GM21825 (cell line): ENCODE results near the gene KLHDC9.

Experiments used
- ATAC-seq: cut with Tn5 transposase; IDR thresholded peaks from one replicate; pipeline ENCODE4 v1.9.1; 2021; ENCODE audit warnings: mild to moderate bottlenecking, moderate library complexity; ENCODE audit not compliant: unreplicated experiment

KLHDC9 gene

DNA sequence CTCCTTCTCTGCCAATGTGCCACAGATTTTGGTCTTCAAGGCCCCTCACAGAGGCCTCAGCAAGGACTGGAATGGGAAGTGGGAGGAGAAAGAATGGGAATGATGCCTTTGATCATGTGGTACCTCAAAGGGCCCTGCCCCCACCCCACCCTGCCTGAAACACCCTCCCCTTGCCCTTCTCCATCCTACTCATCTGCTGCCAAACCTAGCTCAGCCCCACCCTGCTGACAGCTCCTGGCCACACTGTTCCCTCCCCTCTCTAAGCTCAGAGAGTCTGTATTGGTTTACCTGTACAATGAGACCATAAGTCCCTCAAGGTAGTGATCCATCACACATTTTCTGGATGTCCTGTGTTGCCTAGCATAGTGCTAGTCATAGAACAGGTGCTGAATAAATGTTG lies 21.8 kb upstream of the KLHDC9 start:
- ATAC-seq = no peak

DNA sequence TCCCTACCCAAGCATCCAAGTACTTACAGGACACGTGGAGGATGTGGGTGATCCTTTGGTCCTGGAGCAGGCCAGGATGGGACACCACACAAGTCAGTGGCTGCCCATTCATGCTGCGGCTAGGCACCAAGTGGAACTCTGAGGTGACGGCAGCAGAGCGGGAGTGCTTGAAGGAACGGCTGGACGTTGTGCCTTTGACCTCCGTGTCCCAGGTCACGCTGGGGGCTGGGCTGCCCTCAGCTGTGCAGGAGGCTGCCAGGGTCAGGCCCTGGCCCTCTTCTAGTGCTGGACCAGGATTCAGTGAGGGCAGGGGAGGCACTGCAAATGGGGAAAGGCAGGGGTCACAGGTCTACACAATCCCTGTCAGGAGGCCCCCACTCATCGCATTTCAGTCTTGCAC lies 20.7 kb upstream of the KLHDC9 start:
- no peak for ATAC-seq

DNA sequence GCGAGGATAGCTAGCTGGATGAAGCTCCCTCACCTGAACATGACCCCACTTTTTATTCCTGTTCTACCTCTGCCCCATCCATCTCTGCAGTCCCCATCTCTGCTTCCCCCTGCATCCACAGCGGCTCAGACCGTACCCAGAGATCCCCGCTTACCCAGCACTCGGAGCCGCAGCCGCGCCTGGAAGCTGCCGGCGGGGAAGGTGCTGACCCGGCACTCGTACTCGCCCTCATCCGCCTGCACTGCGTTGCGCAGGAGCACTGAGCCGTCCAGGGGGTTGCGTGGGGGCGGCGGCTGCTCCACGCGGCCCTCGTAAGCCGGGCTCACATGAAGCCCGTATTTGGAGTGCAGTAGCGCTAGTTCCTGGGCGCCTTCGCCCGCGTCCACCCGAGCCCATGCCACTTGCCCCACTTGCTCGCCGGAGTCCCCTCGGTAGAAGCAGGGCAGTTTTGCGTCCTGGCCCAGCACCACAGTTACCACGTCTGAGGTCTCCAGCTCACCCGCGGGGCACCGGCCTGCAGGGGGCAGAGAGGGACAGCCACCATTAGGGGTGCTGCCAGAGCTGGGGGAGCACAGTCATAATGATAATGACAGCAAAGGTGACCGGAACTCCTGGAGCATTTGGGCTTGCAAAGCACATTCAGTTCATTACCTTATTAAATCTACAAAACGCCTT lies 18.6 kb upstream of the KLHDC9 start:
- no peak for ATAC-seq

DNA sequence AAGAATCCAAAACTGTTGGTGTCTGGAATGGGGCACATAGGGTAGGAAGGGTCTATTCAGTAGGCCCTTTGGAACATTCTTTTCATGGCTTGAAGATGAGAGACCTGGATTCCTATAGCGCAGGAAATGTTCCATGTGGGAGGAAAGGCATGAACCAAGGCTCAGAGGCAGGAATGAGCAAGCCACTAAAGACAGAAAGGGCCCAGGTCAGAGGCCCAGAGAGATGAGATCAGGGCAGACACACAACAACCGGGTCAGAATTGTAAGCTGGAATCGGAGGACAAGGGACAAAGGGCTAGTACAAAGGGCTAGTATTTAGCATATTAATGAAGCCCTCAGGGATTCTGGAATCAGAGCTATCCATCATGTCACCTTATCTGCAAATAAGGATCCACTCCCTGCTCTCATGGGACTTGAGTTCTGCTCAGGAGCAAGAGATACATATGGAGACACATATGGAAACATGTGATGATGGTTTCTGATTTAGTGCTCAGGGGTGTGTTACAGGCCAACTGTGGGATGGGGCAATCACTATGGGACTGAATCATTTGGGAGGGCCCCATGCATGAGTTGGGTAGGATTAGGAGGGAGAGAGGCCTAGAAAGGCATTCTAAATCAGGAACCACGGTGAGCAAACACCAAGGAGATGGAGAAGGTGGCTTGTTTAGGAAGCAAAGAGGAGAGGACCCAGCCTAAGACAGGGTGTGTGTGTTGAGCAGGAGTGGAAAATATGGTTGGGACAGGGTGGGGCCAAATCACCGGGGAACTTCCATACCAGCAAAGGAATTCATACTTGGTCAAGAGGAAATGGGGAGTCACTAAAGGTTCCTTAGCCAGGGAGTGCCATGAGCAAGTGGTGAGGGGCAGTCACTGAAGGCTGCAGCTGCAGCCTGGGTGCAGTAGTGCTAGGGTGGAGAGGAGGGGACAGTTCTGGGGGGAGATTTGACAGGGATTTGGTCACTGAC lies 17.4 kb upstream of the KLHDC9 start:
- ATAC-seq = no peak

DNA sequence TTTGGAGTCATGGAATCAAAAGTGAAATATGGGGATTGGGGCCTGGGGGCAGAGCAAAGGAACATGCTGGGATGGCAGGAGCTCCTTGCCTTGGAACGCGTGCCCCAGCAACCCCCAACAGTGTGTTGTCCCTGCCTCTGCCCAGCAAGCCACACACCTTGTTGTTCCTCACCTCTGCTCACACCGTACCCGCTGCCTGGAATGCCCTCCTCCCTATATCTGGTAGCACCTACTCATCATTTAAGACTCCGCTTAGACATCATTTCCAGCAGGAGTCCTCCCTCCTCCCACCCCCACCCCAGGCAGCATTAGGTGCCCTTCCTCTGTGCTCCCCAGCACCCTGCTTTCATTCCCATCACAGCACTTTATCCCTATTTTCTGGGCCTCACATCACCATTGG lies 16.6 kb upstream of the KLHDC9 start:
- ATAC-seq = no peak

DNA sequence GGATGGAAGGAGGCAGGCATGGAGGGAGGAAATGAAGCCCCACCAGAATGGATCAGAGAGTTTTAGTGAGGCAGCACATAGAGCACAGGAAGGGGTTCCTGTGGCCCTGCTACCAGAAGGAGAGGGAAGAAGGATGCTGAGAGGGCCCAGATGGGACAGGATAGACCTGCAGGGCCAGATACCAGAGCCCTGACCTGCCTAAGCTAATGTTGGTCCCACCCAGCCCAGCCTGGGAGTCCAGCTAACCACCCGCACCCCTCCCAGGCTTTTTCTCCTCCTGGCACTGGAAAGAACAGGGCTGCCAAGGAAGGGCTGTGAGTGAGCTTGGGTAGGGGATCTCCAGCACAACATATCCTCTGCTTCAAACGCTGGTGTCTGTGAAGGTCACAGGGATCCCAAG lies 15.7 kb upstream of the KLHDC9 start:
- ATAC-seq = no peak

DNA sequence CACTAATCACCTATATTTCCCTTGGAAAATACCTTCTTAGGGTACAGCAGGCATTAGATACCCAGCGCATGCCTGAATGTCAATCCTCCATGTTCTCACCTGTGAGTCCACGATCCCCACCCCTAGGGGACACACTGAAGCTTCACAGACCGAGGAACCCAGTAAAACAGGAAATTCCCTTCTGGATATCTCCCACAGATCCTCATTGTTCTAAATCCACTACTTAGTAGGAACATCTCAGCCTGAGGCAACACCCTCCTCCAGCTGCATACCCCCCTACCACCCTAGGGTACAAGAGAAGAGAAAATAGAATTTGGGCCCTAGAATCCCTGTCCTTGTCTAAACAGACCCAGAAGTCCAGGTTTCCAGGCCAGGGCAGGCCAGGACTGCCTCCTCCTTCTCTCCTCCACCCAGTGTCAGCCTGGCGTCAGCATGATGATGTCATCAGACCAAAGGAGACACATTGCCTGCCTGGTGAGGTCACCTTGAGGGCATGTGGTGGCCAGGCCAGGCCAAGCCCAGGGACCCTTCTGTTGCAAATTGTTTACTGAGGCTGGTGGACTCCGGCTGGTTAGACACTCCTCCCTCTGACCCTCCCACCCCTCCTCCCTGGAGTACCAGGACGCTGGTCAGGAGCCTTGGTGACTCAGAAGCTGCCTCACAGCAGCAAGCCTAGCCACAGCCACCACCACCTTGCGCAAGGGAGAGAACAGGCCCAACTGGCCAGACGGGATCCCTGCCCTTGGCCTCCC lies 15.0 kb upstream of the KLHDC9 start:
- ATAC-seq = no peak

DNA sequence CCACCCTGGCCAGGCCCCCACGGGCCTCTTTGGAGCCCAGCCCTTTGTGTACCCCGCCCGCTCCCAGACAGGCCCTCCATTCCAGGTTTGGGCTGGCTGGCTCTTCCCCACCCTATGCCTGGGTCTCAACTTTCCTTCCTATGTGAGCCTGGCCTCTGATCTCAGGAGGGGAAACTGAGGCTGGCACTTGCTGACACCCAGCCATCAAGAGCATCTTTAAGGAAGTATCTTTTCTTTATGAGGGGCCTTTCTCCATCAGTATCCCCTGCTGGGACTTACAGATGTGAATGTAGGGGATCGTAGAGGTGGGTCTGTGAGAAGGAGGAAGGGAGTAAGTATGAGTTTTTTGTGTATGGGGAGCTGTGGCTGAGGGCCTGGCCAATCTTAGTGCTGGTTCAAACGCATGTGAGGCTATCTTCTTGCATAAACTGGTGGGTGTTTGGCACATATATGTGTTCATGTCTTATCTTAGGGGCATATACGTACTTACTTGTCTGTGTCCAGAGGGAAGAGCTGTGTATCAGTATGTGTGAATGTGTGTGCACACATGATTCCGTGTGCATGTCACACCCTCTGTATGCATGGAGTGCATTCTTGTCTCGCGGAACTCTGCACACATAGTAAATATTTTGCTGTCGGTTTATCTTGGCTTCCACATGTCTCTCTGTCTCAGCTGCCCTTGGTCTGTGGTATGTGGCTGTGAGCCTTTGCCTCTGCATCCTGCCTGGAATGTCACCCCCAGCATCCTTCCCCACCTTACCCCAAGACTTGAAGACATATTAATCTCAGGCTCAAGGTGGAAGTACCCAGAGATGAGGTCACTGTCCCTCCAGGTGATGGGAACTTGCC lies 14.2 kb upstream of the KLHDC9 start:
- no peak for ATAC-seq

DNA sequence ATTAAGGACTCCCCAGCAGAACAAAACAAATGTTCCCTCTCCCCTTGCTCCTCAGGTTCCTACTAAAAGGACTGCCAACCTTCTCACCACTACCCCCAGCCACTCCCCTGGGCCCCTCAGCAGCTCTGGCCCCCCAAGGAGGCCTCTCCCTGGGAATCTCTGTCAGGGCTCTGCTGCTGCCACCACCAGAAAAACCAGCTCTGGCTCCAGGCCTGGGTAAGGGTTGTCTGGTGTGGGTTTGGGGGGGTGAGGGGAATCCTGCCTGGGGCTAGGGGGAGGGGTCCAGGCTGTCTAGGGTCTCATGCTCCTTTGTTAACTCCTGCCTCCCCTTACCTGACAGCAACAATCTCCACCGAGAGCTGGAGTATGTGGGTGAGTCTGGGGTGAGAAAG lies 13.6 kb upstream of the KLHDC9 start:
- ATAC-seq = no peak

DNA sequence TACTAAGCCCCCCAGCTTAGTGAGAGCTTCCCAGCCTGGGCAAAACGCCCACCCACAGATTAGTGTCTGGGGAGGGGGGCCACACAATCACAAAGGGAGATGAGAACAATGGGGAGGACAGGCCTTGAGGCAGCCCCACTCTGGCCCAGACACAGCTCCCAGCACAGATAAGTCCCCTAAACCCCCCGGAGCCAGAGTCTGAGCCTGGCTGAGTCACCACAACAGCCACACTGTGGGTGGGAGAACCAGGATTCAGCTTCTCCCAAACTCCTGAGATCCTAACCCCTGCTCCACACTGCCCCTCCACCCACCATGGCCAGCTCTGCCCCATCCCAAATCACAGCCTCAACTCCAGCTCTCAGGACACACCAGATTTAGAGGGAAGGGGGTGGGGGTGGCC lies 13.0 kb upstream of the KLHDC9 start:
- ATAC-seq = no peak

DNA sequence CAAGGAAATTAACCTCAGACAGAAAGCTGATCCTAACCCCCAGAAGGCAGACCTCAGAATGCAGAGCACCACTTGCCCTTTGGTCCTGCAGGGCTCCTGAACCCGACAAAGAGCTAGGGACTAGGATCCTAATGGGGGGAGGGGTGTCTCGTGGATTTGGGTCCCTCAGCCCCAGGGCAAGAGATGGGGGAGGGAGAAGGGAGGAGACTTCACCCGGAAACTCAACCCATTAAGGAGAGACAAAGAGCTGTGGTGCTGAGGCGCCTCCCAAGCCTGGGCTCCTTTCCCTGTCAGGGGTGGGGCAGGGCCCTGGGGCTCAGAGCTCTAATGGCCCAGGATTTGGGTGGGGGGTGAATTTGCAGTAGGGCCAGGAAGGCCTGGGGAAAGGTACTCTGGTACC lies 11.7 kb upstream of the KLHDC9 start:
- no peak for ATAC-seq

DNA sequence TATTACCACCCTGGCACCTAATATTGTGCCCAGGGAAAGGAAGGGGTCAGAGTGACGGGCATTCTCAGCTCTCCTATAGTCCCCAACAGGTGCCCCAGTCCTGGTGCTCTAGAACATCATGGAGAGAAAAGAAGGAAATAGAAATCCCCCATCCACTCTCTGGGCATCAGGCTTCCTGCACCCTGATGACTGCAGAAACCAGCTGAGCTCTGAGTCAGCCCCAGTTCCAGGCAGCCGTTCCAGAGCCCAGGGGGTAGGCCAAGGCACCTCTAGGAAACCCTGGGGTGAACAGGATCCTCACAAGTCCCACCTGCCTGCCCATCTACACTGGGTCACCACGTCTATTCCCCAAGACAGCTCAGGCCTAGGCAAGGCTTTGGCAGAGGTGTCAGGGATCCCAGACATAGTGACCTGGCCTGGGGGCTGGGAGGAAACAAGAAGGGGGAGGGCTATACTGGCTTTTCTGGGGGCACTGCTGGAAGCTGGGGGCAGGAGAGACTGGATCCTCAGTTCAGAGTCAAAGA lies 9.5 kb upstream of the KLHDC9 start:
- no peak for ATAC-seq

DNA sequence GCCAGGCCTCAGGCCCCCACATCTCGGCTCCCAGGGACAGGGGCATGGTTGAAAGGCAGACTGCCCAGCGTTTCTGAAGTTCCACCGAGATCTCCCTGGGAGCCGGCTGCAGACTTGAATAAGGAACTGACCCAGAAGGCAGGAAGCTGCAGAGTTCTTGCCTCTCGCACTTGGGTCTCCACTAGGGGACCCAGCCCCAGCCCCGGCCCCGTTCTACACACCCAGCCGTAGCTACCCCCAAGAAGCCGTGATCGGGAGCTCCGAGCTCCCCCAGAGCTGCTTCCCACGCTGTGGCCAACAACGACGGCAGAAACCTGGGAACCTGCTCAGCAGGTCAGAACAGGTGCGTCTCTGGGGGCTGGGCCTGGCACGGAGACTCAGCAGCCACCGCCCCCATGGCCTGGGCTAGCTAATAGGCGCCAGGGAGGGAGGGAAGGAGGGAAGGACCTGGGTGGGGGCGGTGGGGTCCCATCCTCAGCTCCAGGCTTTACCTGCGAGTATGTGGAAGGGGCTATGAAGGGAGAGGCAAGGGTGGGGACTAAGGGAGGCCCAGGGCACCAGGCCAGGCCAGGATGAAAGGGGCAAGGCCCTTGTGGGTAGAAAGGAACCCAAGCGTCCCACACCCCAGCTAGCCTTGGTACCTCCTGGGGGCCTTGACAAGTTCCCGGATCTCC lies 8.8 kb upstream of the KLHDC9 start, which contains the start of gene NECTIN4:
NECTIN4 (minus strand) TSS at position 308 of the 674 bp plus-strand sequence; CDS start at position 46, 262 bp downstream.
- ATAC-seq = no peak

DNA sequence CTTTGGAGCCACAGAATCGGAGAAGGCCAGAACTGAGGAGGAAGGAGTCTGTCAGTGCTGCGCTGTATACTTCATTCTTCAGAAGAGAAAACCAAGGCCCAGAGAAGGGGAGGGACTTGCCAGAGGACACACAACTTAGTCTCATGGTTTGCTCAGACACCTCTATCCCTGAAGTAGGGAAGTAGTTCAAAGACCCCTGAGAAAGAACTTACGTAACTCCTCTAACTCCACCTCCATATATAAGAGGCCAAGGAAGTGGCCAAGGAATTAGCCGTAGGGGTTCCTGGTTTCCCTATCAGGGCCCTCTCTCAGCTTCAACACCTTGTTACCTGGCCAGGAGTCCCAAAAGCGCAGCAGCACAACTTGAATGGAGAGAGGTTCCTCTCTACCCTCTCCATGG lies 8.2 kb upstream of the KLHDC9 start:
- ATAC-seq = no peak

DNA sequence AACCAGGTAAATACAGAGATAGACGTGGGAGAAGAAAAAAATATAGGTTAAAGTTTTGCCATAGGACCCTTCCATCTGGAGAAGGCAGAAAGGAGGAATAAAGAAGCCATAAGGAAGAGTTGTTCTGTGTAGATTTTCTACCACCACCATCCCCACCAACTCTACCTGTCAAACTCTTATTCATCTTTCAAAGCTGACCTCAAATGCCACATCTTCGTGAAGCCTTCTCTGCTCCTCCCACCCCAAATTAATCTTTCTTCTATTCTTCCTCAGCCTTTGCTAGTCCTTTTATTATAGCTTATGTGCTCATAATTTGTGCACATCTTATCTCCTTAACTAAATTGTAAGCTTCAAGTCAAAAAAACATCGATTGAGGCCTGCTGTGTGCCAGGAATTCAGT lies 7.5 kb upstream of the KLHDC9 start:
- no peak for ATAC-seq

DNA sequence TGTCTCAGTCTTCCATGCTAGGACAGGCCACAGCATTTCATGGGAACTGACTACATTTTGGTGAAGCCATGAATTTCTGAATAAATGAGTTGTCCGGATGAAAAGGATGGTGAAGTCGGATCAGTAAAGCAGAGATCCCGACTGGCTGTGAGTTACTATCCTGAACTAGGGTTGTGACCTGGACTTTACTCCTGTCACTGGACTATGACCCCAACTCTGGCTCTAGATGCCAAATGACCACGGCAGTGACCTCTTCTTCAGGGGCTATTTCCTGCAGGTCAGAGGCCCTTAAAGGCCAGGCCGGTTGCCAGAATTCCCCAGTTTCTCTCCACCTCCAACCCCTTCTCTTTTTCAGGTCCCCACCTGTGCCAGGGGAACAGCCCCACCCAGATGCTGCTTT lies 7.1 kb upstream of the KLHDC9 start:
- ATAC-seq = no peak

DNA sequence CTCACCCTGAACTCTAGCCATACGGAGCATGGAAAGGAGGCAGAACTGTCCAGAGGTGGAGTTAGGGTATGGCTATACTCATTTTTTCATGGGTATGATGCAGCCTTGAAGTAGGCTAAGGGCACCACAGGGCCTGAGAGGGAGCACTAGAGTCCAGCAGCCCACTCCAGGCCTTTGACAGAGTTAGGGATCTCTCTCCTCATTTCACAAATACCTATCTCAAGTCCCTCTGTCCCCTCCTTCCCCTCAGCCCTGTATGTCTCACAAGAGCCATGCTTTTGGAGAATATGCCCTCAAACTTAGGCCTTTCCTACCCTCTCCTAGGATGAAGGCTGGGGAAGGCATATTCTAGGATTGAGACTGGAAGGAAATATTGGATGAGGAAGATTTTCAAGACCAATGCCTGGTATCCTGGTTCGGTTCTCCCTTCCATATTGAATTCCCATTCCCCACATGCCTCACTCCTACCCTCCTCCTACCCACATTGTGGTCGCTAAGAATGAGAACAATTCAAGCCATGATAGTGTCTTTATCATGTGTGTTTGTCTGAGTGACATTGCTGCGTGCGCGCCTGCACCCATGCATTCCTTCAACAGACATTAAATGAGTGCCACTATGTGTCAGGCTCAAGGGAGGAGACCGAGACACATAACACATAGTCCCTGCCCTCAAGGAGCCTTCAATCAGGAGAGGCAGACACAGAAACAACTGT lies 6.2 kb upstream of the KLHDC9 start:
- no peak for ATAC-seq

DNA sequence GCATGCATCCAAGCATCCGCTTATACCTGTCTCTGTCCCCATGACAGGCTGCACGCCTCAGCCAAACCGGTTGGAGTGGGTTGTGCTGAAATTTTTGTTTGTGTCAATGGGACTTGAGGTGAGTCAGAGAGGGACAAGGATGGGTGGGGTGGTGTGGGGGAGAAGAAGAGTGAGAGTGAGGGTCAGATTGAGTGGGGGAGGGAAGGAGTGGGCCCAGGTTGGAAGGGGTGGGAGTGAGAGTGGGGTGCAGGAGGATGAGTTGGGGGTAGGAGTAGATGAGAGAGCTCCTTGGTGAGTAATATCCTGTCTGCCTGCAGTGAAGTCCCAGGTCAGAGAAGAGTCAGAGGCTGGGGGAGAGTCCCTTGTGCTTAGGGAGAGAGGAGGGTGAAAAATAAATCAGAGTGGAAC lies 5.5 kb upstream of the KLHDC9 start:
- peak; percentile 41 for ATAC-seq

DNA sequence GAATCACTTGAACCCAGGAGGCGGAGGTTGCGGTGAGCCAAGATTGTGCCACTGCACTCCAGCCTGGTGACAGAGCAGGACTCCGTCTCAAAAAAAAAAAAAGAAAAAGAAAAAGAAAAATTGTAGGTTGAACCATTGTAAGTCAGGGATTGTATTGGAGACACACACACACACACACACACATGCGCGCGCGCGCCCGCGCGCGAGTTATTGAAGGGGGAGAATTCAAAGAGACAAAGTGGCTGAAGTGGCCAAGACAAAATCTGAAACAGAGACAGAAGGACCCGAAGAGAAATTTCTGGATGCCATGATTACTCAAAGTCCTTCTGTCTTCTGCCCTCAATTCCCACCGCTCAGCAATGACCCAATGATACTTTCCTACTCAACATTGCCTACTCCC lies 3.7 kb upstream of the KLHDC9 start:
- no peak for ATAC-seq
